ENCODE results near the gene CRB1.

DNA sequence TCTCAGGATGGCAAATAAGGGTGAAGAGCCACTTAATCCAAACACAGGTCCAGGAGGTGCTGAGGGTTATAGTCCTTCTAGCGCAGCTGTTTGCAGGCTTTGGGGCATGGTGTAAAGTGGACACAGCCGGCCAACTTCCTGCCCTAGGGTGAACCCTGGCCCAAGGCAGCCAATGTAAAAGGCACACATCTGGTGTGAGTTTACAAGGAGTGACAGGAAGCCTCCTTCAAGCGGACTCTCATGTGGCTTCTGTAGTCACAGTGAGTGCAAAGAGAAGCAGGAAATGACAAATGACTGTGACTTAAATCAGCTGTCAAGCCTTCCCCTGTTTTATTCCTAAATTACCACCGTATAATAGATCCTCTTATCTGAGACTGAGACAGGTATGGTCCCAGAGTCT, 213.0 kb downstream of the CRB1 start:
- TF ChIP-seq, protein P1, sequence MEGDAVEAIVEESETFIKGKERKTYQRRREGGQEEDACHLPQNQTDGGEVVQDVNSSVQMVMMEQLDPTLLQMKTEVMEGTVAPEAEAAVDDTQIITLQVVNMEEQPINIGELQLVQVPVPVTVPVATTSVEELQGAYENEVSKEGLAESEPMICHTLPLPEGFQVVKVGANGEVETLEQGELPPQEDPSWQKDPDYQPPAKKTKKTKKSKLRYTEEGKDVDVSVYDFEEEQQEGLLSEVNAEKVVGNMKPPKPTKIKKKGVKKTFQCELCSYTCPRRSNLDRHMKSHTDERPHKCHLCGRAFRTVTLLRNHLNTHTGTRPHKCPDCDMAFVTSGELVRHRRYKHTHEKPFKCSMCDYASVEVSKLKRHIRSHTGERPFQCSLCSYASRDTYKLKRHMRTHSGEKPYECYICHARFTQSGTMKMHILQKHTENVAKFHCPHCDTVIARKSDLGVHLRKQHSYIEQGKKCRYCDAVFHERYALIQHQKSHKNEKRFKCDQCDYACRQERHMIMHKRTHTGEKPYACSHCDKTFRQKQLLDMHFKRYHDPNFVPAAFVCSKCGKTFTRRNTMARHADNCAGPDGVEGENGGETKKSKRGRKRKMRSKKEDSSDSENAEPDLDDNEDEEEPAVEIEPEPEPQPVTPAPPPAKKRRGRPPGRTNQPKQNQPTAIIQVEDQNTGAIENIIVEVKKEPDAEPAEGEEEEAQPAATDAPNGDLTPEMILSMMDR (IDR thresholded peaks at IDR 0.05; ENCODE audit: low read depth, low read length, poor library complexity, severe bottlenecking), result no peak
- no peak for TF ChIP-seq EZH2phosphoT487 (IDR thresholded peaks at IDR 0.05; ENCODE audit: borderline replicate concordance, low read length)

All from DOHH2 (cell line).